Brain microvascular endothelial cell (primary cell): ENCODE data around the gene NR1H2.
"Not testable (repeated sequence)": the region's sequence is repeated elsewhere in the genome, so short reads cannot be mapped to it uniquely, and the experiment has no call there.

Experiments used
- DNase-seq: peaks from one replicate; pipeline ENCODE4 v3.0.0-alpha.2; 2020
- H3K27ac ChIP-seq: fragments of 250-450 bp; sonication (Bioruptor Pico); 2 replicates; pipeline ENCODE4 v1.5.1; 2020; ENCODE audit warnings: mild to moderate bottlenecking, moderate library complexity
- H3K27me3 ChIP-seq: fragments of 250-450 bp; sonication (Bioruptor Pico); replicated peaks from 2 replicates; pipeline ENCODE4 v1.5.1; 2020; ENCODE audit warnings: mild to moderate bottlenecking
- H3K36me3 ChIP-seq: fragments of 250-450 bp; sonication (Bioruptor Pico); replicated peaks from 2 replicates; pipeline ENCODE4 v1.5.1; 2020; ENCODE audit warnings: mild to moderate bottlenecking
- H3K4me3 ChIP-seq: 2 replicates; pipeline ENCODE4 v1.5.1; 2011; ENCODE audit warnings: low read depth, mild to moderate bottlenecking, control low read depth, low read length, moderate library complexity
- in situ Hi-C: cut with HindIII; loops from 2 replicates; pipeline ENCODE4 v1.10.0; 2017; ENCODE audit warnings: low sequenced_read_pairs, low pct_ligation_motif_present
- TF ChIP-seq, protein P1 (sequence below): IDR thresholded peaks from 2 replicates; pipeline ENCODE4 v1.5.1; 2011; ENCODE audit warnings: low read depth, mild to moderate bottlenecking, moderate library complexity, low read length, control low read depth, inconsistent platforms; ENCODE audit errors: missing control alignments

NR1H2 gene

DNA sequence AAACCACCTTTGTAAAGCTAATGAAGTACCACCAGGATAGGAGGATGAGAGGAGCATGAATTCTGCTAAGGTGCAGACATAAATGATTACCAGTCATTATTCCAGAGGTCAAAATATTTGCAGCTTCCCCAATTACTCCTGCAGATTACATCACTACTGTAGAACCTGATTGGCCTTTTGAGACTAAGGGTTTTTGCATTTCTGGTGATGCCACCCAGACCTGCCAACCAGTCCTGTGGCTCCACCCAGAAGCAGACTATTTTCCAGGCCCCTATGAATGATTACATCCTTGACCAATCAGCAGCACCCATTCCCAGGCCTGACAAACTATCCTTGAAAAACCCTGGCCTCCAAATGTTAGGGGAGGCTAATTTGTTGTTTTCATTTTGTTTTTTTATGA, 35.9 kb upstream of the NR1H2 start:
- no peak overlapping the region for H3K27ac ChIP-seq
- no peak overlapping the region for H3K4me3 ChIP-seq
- no peaks in the 10 kb centered on the region for H3K27me3 ChIP-seq
- H3K36me3 ChIP-seq, result no peaks in the 10 kb centered on the region
- TF ChIP-seq, protein P1, sequence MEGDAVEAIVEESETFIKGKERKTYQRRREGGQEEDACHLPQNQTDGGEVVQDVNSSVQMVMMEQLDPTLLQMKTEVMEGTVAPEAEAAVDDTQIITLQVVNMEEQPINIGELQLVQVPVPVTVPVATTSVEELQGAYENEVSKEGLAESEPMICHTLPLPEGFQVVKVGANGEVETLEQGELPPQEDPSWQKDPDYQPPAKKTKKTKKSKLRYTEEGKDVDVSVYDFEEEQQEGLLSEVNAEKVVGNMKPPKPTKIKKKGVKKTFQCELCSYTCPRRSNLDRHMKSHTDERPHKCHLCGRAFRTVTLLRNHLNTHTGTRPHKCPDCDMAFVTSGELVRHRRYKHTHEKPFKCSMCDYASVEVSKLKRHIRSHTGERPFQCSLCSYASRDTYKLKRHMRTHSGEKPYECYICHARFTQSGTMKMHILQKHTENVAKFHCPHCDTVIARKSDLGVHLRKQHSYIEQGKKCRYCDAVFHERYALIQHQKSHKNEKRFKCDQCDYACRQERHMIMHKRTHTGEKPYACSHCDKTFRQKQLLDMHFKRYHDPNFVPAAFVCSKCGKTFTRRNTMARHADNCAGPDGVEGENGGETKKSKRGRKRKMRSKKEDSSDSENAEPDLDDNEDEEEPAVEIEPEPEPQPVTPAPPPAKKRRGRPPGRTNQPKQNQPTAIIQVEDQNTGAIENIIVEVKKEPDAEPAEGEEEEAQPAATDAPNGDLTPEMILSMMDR, result no peak
- in situ Hi-C loops, result no loop called here
- no peak for DNase-seq

DNA sequence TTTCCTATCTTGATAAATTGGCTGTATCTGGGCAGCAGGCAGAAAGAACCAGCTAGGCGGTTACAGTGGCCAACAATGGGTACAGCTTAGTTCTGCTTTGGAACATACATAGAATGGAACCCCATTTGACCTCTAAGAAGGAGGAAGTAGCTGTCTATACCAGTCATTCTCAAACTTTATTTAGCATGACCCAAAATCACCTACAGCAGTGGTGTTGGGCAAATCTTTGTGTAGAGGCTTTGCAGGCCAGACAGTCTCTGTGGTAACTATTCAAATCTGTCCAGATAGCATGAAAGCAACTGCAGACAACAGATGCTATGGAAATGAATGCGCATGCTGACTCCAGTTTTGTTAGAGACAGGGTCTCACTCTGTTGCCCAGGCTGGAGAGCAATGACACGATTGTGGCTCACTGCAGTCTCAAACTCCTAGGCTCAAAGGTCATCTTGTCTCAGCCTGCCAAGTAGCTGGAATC, 35.1 kb upstream of the NR1H2 start:
- no peak for DNase-seq
- in situ Hi-C loops, result no loop called here

DNA sequence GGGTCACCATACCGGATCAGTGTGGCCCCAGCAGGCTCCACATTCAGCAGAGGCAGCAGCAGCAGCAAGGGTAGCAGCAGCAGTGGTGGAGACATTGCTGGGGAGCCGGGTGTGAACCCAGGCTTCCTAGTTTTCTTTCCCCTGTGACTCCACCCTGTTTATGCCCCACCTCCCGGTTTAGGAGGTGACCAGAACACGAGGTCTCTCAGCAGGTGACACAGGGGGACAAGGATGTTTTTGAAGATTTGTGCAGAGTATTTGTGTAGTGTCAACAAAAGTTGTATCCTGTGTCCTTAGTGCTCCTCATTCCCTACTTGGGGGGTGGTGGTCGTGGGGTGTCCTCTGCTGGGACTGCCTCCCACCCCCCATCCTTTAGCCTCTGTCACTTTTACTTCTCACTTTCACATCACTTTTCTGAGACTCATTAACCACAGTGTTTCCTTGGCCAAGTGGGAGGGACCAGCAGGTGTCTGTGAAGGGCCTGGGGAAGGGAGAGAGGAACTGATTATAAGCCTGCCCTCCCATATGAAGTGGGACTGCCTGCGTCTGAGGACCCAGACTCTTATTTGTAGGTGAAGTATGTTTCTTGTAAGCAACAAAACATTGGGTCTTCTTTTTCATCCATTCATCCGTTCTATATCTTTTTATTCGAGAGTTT, 31.5 kb upstream of the NR1H2 start:
- Histone ChIP-seq H3K27ac (no peak overlapping the region), H3K4me3 (no peak overlapping the region)
- TF ChIP-seq, protein P1, result no peak

More for the DNA sequence above, 35.1 kb upstream of the NR1H2 start:
- Histone ChIP-seq H3K27ac (no peak overlapping the region), H3K36me3 (no peaks in the 10 kb centered on the region), H3K4me3 (no peak overlapping the region), H3K27me3 (no peaks in the 10 kb centered on the region)
- TF ChIP-seq, protein P1, result no peak

DNA sequence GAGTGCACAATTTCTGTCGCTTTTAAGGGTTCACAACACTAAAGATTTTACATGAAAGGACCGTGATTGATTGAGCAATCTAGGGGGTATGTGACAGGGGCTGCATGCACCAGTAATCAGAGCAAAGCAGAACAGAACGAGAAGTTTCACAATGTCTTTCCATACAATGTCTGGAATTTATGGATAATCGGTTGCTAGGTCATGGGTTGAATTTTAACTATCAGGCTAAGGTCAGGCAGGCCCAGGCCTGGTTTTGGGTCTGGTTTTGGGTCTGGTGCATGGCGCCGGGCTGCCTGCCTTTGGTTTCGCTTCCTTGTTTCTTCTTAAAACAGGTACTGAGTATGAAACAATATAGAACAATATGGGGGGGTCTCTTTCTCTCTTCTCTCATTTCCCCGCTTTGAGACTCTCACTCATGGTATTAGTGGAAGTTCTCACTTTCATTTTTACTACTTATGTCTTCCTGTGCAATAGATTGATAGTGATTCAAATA, 29.1 kb upstream of the NR1H2 start:
- in situ Hi-C loops, H3K4me3 ChIP-seq, H3K27ac ChIP-seq, DNase-seq, H3K36me3 ChIP-seq, H3K27me3 ChIP-seq: not testable (repeated sequence)

More for the DNA sequence above, 31.5 kb upstream of the NR1H2 start:
- Histone ChIP-seq H3K36me3 (no peaks in the 10 kb centered on the region), H3K27me3 (no peaks in the 10 kb centered on the region)
- in situ Hi-C loops, result no loop called here
- DNase-seq, result no peak

DNA sequence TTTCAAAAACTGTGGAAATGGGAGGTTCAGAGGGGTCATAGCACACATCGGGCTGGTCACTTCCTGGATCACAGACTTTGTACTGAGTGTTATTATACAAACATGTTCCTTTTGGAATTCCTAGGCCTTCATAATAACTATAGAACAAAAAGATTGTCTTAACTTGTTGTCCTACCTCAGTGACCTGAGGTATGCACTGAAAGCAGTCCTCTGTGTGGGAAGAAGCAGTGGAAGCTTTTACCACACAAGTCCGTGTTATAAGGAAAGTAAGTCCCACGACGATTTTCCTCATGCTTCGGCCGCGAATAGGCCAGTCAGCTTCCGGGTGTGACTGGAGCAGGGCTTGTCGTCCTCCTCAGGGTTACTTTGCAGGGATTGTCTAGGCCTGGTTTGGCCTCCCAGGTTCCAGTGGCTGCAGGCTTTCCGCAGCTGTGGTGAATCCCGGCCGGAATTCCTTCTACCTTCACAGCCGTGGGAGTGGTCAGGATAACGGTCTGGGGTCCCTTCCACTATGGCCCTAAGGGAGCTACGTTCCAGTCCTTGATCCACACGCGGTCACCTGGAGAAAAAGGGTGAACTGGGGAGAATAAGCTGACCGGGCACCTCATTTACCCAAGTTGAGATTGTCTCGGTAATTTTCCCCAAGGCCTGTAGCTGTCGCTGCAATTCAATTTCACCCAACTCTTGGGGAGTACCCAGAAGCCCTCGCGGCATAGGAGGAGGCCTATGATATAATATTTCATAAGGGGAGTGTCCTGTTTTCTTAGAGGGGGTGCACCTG, 26.8 kb upstream of the NR1H2 start:
- no peak for DNase-seq
- TF ChIP-seq, protein P1, result no peak
- in situ Hi-C loops, result no loop called here
- Histone ChIP-seq H3K4me3 (no peak overlapping the region), H3K36me3 (no peaks in the 10 kb centered on the region), H3K27ac (no peak overlapping the region), H3K27me3 (no peaks in the 10 kb centered on the region)

DNA sequence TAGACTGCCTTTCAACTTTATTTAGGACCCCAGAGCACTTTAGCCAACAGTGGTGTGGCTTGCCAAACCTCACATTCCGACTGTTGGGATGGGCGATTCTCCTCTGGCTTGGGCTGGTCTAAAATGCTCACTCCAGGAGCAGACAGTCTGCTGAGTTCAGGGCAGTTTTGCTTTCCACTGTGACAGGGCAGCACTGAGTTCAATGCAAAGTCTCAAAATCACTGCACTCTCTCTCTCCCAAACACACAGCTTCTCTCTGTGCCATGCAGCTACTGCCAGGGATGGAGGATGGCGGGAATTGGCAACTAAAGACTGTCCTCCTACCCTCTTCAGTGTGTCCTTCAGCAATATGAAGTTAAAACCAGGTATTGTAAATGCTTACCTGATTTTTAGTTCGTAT, 24.0 kb upstream of the NR1H2 start:
- TF ChIP-seq, protein P1, result no peak
- H3K36me3 ChIP-seq, result no peaks in the 10 kb centered on the region
- H3K4me3 ChIP-seq, result no peak overlapping the region
- DNase-seq, result no peak
- in situ Hi-C loops, result no loop called here
- no peaks in the 10 kb centered on the region for H3K27me3 ChIP-seq
- H3K27ac ChIP-seq, result no peak overlapping the region

DNA sequence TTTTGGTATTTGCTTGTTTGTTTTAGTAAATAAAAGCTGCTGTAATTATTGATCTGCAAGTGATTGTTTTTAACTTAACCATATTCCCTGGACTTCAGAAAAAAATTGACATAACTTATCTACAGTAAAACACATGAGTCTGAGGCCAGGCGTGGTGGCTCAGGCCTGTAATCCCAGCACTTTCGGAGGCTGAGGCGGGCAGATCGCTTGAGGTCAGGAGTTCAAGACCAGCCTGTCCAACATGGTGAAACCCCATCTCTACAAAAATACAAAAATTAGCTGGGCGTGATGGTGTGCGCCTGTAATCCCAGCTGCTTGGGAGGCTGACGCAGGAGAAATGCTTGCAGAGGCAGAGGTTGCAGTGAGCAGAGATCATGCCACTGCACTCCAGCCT, 22.8 kb upstream of the NR1H2 start:
- DNase-seq, in situ Hi-C loops, H3K36me3 ChIP-seq, H3K27me3 ChIP-seq, H3K4me3 ChIP-seq, H3K27ac ChIP-seq: not testable (repeated sequence)
